Fibroblast of skin of scalp (primary cell): ENCODE data around the gene LHFPL2.

ENCODE experiments used
- DNase-seq: peaks from one replicate; pipeline ENCODE4 v3.0.0-alpha.2; 2013

LHFPL2 gene

GRCh38 chr5:78614816-78615215 is 33.8 kb downstream of the LHFPL2 start:
- DNase-seq: no peak

DNA sequence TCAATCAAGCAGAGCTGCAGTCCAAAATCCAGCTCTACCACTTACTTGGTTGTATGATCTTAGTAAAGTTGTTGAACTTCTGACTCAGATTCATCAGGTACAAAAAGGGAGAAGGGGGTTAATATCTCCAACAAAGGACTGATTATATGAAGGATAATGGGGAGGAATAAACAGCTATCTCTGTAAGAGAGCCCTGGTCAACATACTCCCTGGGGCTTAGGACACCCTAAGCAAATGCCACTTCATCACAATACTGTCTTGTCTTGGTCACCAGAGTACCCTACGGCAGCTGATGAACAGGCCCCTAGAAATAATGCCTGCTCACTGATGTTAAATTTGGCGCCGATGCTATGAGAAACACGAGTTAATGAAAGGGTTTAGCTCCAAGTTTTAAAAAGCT is 34.8 kb downstream of the LHFPL2 start:
- DNase-seq: no peak

- no peak for DNase-seq
Measured at GRCh38 chr5:78613151-78613533, 35.4 kb downstream of the LHFPL2 start.

DNA sequence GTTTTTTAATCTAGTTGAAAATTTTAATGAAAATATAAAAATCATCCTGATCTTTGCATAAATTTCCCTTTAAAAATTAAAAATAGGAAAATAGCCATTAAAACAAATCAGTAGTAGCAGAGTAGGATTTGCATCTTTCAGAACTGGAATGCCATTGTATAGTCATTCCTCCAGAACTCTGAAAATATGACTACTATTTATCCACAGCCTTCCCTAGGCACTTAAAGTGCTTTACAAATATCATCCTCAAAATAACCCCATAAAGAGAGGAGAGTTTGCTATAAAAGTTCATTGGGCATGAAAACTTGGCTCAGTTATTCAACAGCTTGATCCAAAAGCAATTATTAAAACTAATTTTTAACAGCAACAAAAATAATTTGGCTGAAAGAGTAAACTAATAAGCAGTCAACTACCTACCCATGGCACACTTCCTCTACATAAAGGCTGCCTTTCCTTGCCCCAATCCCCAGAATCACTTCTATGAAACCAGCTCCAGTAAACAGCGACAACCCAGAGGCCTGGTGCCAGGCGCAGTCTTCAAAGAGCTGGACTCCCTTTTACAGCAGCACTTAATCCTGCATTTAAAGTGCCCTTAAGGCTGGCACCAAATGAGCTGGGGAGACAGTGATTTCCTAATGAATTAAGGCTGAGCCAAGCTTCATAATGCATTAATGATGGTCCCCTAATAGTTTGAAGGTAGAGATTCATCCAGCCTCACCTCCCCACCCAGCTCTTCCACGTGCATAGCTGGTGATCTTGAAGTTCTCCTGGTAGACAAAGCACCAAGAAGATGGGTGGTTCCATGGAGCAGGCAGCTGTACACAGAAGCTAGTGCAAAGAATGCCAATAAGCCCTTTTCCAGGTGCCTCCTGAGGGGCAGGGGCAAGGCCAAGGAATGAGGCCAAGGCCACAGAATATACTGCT is 36.1 kb downstream of the LHFPL2 start:
- no peak for DNase-seq

GRCh38 chr5:78611126-78611605 is 37.4 kb downstream of the LHFPL2 start:
- peak; percentile 58 for DNase-seq

GRCh38 chr5:78610636-78611035 is 37.9 kb downstream of the LHFPL2 start:
- peak; percentile 68 for DNase-seq

- peak; percentile 91 for DNase-seq
Measured at GRCh38 chr5:78610163-78610583, 38.4 kb downstream of the LHFPL2 start.

DNA sequence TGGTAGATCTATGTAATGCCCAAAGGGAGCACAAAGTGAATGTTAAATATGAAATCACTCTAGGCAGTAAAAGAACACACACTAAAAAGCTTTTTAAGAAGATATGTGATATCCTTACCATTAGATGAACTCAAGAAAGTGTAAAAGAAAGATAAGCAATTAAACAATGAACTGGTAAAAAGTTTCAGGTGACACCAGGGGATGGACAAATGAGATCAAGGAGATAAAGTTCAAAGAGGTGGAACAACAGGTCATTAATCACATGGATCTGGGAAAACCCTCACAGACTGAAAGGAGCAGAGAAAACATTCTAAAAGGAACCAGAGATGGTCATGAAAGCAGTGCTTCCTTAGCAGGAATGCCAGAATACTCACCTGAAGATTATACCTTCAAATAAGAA is 40.7 kb downstream of the LHFPL2 start:
- DNase-seq: no peak

DNA sequence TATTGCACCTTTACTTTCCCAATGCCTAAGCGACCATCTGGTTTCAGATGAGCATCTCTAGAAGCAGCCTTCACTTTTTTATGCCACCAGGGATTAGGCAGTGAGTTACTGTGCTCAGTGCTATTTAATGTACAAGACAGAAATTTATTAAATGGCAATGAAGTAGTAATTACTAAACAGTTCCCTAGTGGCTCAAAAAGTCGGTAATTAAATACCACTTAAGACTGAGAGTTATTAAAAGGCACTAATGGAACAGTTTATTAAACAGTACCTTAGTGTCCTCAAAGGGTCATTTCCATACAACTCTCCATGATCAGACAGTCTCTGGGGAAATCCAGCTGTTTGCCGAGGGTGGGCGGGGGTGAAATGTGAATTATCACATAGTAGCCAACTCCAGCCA is 42.3 kb downstream of the LHFPL2 start:
- DNase-seq: no peak

GRCh38 chr5:78605611-78606010 is 43.0 kb downstream of the LHFPL2 start:
- DNase-seq: peak; percentile 58

- DNase-seq: no peak
Measured at GRCh38 chr5:78604689-78605285, 43.8 kb downstream of the LHFPL2 start.

DNA sequence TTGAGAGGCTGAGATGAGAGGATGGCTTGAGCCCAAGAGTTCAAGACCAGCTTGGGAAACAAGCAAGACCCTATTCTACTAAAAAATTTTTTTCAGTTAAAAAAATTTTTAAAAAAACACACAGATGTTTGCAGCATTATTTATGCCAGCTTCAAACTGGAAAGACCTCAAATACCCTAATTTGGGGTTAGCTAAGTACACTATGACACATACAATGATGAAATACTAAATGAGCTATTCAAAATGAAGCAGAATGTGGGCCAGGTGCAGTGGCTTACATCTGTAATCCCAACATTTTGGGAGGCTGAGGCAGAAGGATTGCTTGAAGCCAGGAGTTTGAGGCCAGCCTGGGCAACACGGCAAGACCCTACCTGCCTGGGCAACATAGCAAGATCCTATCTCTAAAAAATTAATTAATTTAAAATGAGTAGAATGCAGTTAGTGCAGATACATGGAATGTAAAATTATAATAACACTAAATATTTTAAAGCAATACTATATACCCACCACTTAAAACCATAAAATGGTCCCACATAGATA is 44.9 kb downstream of the LHFPL2 start:
- no peak for DNase-seq

DNA sequence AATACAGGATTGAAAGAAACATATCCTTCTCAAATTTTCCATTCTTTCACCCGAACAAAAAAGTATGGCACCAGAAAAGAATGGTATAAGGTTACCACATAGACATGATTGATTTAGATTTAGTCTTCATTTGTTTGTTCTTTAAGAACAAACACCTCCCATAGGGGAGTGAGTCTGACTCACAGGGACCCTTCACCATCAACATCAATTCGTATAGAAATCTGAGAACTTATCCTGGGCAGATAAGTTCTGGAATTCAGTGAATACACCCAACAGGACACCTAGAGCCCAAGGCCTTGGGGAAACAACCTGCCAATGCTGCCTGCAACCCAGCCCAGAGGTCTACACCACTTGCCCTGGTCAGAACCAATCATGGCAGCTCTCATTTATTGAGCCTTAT is 46.2 kb downstream of the LHFPL2 start:
- no peak for DNase-seq

DNA sequence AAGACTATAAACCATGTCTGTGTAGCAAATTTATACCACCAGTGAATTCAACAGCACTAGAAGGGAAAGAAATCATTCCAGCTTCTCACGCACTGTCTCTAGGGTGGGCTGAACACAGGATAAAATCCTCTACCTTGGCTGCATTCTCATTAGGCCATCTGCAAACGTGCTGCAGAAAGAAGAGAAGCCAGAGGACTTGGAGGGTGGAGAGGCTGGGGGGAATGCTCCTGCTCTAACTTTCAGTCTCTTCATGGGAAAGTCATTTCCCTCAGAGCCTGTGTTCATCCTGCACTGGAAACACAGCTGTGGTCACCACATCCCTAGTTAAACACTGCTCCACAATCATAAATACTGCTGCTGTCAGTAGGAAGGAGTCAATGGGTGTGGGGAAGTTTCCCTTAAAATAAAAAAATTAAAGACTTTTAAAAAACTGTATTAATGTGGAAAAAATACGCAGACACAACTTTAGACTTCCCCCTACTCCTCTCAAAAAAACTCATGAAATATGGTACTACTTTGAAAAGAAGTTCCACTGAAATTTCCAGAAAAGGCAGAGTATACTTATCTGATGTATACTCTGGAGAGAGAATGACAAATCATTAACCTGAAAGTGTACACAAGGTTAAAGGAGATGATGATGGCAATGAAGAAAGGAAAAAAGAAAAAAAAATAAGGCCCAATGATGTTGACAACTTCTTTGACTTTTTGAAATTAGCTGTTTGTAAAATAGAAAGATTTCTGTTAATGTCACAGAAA is 46.8 kb downstream of the LHFPL2 start:
- DNase-seq: peak; percentile 56

GRCh38 chr5:78600687-78601414 is 47.7 kb downstream of the LHFPL2 start:
- DNase-seq: peak; percentile 78

GRCh38 chr5:78598973-78599372 is 49.6 kb downstream of the LHFPL2 start:
- DNase-seq: no peak

DNA sequence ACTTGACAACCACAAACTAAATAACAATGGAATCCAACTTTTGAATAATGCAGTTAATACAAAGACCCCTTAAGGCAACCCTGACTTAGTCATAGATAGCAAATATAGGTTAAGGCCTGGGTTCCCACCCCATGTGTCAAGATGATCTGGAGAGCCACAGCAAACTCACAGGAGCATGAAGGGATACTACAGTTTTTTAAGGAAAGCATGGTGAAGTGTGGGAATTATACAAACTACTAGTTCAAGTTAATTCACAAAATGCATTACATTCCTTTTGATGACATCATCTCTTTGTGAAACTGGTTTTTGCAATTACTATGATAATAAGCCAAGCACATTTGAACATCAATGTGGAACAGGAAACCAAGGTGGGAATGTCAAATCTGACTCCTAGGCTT is 50.6 kb downstream of the LHFPL2 start:
- peak; percentile 71 for DNase-seq

DNA sequence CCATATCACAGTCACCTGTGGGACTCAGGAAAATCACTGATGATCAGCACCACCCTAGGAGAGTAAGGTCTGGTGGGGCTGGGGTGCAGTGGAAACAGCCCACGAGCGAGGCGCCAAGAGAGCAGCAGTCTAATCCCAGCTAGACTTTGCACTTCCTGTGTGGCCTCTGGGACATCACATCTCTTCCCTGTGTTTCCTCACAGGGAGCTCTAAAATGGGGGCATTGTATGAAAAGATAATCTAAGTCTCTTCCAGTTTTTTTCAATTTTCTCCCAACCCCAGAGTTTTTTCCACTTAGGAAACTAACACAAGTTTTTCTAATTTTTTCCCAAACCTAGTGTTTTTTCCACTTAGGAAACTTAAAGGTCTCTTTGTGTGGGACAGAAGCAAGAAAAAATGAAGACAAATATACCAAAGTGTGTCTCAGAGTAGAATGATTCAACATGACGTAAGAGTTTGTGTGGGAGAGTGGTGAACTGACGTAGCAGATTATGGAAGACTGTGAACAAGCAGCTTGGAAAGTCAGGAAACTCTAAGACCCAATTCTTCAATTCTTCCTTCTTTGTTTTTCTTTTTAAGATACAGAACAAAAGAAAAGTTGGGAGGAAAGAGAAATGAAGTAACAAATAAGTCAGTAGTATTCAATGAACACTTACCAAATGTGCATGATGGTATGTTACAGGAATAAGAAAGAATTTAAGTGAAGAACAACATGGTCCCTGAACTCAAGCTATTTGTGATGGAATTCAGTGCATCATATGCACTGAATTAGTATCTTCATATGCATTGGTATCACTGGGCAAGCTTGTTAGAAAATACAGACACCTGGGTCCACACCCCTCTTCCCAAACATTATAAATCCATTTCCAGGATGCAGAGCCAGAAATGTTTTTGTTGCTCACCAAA is 51.3 kb downstream of the LHFPL2 start:
- DNase-seq: peak; percentile 61

- DNase-seq: no peak
Measured at GRCh38 chr5:78595458-78595921, 53.1 kb downstream of the LHFPL2 start.

- peak; percentile 96 for DNase-seq
Measured at GRCh38 chr5:78594610-78595457, 53.7 kb downstream of the LHFPL2 start.
